OCI-LY1 (cell line): Measurements from ENCODE around the gene TUBE1.

Experiments
- H2AFZ ChIP-seq: fragments of 200-600 bp; sonication (generic), shearing (Covaris generic); 2 replicates; pipeline ENCODE4 v1.6.0; 2014; ENCODE audit warnings: antibody characterized with exemption, mild to moderate bottlenecking, low read length
- H3F3A ChIP-seq: fragments of 200-600 bp; sonication (generic), shearing (Covaris generic); 2 replicates; pipeline ENCODE4 v1.6.0; 2014; ENCODE audit warnings: mild to moderate bottlenecking, antibody characterized with exemption, low read length, moderate library complexity; ENCODE audit not compliant: insufficient read depth
- H3K27ac ChIP-seq: fragments of 200-600 bp; sonication (generic); 2 replicates; pipeline ENCODE4 v1.5.1; 2014; ENCODE audit warnings: low read length, mixed run types, mild to moderate bottlenecking, low read depth; ENCODE audit not compliant: poor library complexity, severe bottlenecking
- H3K27me3 ChIP-seq: fragments of 200-600 bp; sonication (generic); 2 replicates; pipeline ENCODE4 v1.6.0; 2014; ENCODE audit warnings: antibody characterized with exemption, mild to moderate bottlenecking, low read length, moderate library complexity; ENCODE audit not compliant: insufficient read depth
- H3K36me3 ChIP-seq: fragments of 200-600 bp; sonication (generic); 2 replicates; pipeline ENCODE4 v1.6.1; 2014; ENCODE audit warnings: mild to moderate bottlenecking, antibody characterized with exemption, low read length, moderate library complexity, mixed read lengths; ENCODE audit not compliant: insufficient read depth
- H3K4me1 ChIP-seq: fragments of 200-600 bp; sonication (generic); 2 replicates; pipeline ENCODE4 v1.5.1; 2014; ENCODE audit warnings: mild to moderate bottlenecking, low read length, moderate library complexity; ENCODE audit not compliant: insufficient read depth, severe bottlenecking
- H3K4me2 ChIP-seq: fragments of 200-600 bp; sonication (generic), shearing (Covaris generic); 2 replicates; pipeline ENCODE4 v1.6.1; 2014; ENCODE audit warnings: low read length
- H3K4me3 ChIP-seq: fragments of 200-600 bp; sonication (generic); 2 replicates; pipeline ENCODE4 v1.5.1; 2014; ENCODE audit warnings: low read length, low read depth, mild to moderate bottlenecking, mixed read lengths; ENCODE audit not compliant: poor library complexity, severe bottlenecking
- H3K79me2 ChIP-seq: fragments of 200-600 bp; shearing (Covaris generic); 2 replicates; pipeline ENCODE4 v1.6.1; 2016; ENCODE audit warnings: mixed run types, low read length, mixed read lengths; ENCODE audit not compliant: insufficient read depth
- H3K9ac ChIP-seq: fragments of 200-600 bp; sonication (generic), shearing (Covaris generic); 2 replicates; pipeline ENCODE4 v1.6.1; 2014; ENCODE audit warnings: mild to moderate bottlenecking, low read length, mixed read lengths
- H3K9me2 ChIP-seq: fragments of 200-600 bp; sonication (generic), shearing (Covaris generic); 2 replicates; pipeline ENCODE4 v1.6.1; 2014; ENCODE audit warnings: low read depth, mild to moderate bottlenecking, low read length, mixed read lengths
- H3K9me3 ChIP-seq: fragments of 200-600 bp; shearing (Covaris generic); 2 replicates; pipeline ENCODE4 v1.6.1; 2014; ENCODE audit warnings: low read length, mixed read lengths
- H4K20me1 ChIP-seq: fragments of 200-600 bp; sonication (generic), shearing (Covaris generic); 2 replicates; pipeline ENCODE4 v1.6.0; 2016; ENCODE audit warnings: mild to moderate bottlenecking, low read length; ENCODE audit not compliant: insufficient read depth
- EZH2 ChIP-seq: fragments of 200-600 bp; sonication (generic), shearing (Covaris generic); IDR thresholded peaks from 2 replicates; pipeline ENCODE4 v1.8.0; 2017; ENCODE audit warnings: borderline replicate concordance, mixed run types, mild to moderate bottlenecking, antibody characterized with exemption, low read length, moderate library complexity, mixed read lengths
- TF ChIP-seq, protein P1 (sequence below): fragments of 200-600 bp; sonication (generic), shearing (Covaris generic); IDR thresholded peaks from 2 replicates; pipeline ENCODE4 v1.5.1; 2017; ENCODE audit warnings: mild to moderate bottlenecking, antibody characterized with exemption, low read length, moderate library complexity, mixed read lengths

TUBE1 gene

DNA sequence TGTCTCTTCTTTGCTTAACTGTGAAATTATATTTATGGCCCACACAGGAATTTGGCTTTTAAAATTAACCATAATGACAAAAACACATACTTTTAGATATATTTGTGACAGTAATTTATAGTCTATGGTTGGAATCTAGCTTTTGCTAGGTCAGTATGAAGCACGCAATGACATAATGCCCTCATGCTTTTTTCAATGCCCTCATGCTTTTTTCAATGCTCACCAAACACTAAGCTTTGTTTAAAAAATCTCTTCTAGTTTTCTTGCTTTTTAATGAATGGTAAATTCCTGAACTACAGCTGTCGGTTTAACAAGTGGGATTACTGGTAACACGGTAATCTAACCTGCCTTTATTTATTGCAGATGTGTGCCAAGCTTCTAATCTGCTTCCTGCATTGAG is 20.7 kb downstream of the TUBE1 start:
- Histone ChIP-seq H3F3A (no peaks in the 10 kb centered on the region), H3K4me3 (no peak overlapping the region), H4K20me1 (no peaks in the 10 kb centered on the region), H3K9me2 (no peaks in the 10 kb centered on the region), H3K9me3 (no peaks in the 10 kb centered on the region), H3K36me3 (peaks cover 6% of the 10 kb centered on the region; the same call in 1 of the 2 replicates), H3K4me2 (no peak overlapping the region), H3K27me3 (no peaks in the 10 kb centered on the region), H2AFZ (no peak overlapping the region), H3K27ac (no peak overlapping the region), H3K4me1 (no peaks in the 10 kb centered on the region), H3K79me2 (no peaks in the 10 kb centered on the region), H3K9ac (no peak overlapping the region)
- TF ChIP-seq, protein P1, sequence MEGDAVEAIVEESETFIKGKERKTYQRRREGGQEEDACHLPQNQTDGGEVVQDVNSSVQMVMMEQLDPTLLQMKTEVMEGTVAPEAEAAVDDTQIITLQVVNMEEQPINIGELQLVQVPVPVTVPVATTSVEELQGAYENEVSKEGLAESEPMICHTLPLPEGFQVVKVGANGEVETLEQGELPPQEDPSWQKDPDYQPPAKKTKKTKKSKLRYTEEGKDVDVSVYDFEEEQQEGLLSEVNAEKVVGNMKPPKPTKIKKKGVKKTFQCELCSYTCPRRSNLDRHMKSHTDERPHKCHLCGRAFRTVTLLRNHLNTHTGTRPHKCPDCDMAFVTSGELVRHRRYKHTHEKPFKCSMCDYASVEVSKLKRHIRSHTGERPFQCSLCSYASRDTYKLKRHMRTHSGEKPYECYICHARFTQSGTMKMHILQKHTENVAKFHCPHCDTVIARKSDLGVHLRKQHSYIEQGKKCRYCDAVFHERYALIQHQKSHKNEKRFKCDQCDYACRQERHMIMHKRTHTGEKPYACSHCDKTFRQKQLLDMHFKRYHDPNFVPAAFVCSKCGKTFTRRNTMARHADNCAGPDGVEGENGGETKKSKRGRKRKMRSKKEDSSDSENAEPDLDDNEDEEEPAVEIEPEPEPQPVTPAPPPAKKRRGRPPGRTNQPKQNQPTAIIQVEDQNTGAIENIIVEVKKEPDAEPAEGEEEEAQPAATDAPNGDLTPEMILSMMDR: no peak
- no peak for TF ChIP-seq EZH2

DNA sequence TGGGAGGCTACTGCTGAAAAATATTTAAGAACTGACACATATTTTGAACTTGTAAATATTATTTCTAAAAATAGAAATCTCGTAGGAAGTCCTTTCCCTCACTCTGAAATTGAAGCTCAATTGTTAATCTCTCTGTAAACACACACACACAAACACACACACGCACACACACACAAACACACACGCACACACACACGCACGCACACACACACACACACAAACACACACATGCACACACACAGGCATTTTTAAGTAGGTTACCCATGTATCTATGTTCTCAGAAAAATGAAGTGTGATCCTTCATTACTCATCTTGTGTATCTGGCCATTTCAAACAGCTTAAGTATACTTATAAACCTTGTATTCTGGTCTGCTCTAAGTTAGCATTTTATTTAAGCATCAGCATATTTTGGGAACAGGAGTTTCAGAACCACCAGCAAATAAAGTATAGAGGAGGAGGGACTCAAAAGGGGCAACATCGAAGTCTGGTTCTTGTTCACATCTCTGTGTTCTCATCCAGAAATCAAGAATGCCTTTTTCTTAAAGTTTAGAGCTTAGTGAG is 21.8 kb downstream of the TUBE1 start:
- no peaks in the 10 kb centered on the region for H3K4me1 ChIP-seq
- no peak overlapping the region for H3K4me2 ChIP-seq
- H3K9ac ChIP-seq: no peak overlapping the region
- no peaks in the 10 kb centered on the region for H3K36me3 ChIP-seq
- TF ChIP-seq, protein P1: no peak
- TF ChIP-seq EZH2: no peak
- H3K27ac ChIP-seq: no peak overlapping the region
- no peak overlapping the region for H2AFZ ChIP-seq
- no peak overlapping the region for H3K4me3 ChIP-seq
- no peaks in the 10 kb centered on the region for H3K27me3 ChIP-seq
- no peaks in the 10 kb centered on the region for H3F3A ChIP-seq
- H3K9me2 ChIP-seq: no peaks in the 10 kb centered on the region
- no peaks in the 10 kb centered on the region for H3K9me3 ChIP-seq
- no peaks in the 10 kb centered on the region for H3K79me2 ChIP-seq
- H4K20me1 ChIP-seq: no peaks in the 10 kb centered on the region

DNA sequence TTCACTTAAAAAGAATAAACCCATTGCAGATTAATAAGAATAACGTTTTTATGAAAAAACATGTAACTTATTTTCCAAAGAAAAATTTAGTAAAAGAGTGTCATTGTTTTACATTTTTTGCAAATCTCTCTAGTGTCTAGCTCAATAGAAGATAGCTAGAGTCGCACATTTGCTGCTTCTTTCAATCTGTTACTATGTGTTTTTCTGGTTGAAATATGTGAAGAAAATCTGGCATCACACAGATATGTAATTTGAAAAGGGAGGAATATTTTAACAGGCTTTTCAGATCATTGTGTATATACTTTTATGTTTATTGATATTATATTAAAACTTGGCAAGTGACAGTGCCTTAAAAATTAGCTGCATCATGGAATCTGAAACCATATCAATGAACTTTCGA is 24.3 kb downstream of the TUBE1 start:
- H3K9me2 ChIP-seq: no peaks in the 10 kb centered on the region

More for the DNA sequence above, 24.3 kb downstream of the TUBE1 start:
- no peak for TF ChIP-seq EZH2
- TF ChIP-seq, protein P1: no peak
- no peaks in the 10 kb centered on the region; the same call in 1 of the 2 replicates for H3K27me3 ChIP-seq
- H3K9me3 ChIP-seq: no peaks in the 10 kb centered on the region
- no peak overlapping the region for H3K4me3 ChIP-seq
- H2AFZ ChIP-seq: no peak overlapping the region
- H3K4me1 ChIP-seq: no peaks in the 10 kb centered on the region
- no peaks in the 10 kb centered on the region for H4K20me1 ChIP-seq
- H3F3A ChIP-seq: no peaks in the 10 kb centered on the region
- H3K9ac ChIP-seq: no peak overlapping the region
- H3K27ac ChIP-seq: no peak overlapping the region
- no peaks in the 10 kb centered on the region for H3K36me3 ChIP-seq
- H3K4me2 ChIP-seq: no peak overlapping the region
- H3K79me2 ChIP-seq: no peaks in the 10 kb centered on the region
